Right lung (tissue), 5 donors: ENCODE measurements around the gene NDST1. TPM values are rescaled to one million over a fixed set of nuclear protein-coding genes. Genes with fewer than 3 reads are reported as not detected.

Source experiments
- DNase-seq, 2 donors: peaks; one replicate each; pipeline ENCODE4 v3.0.0-alpha.2; 2013
- polyA plus RNA-seq, 5 donors: library from polyadenylated mRNA; unstranded; fragments of 120-200 nt; gene quantifications; one replicate each; pipeline versions ENCODE4 v1.2.1 to v1.2.3, GENCODE V29; 2013; ENCODE audit warnings: inconsistent platforms in 1 of 5, low replicate concordance in 1 of 5; ENCODE audit not compliant: insufficient read length in 5 of 5, insufficient read depth in 1 of 5

The NDST1 gene
- polyA plus RNA-seq, 5 donors, result 45.0 to 71.2 (median 65.9) TPM

DNA sequence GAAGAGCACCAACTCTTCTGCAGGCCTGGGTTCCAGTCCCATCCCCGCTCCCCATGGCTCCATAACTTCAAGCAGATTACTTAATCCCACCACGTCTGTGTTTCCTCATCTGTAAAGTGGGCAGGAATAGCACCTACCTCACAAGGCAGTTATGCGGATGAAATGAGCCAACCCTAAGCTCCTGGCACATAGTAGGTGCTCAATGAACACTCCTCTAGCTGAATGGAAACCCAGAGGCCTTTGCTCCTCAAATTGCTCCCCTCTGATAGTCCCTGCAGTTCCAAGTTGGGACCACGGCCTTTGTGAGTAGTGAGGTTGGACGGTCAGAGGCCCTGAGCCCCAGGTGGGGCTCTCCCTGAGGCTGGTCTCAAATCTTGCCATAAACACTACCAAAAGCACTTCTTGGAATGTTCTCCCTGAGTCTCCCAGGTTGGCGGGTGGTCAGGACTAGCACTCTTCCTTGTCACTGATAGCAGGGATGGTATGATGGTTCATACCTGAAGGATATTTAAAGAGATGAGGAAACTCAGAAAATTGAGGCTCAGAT is 97.0 kb downstream of the NDST1 start:
- no peak for DNase-seq

DNA sequence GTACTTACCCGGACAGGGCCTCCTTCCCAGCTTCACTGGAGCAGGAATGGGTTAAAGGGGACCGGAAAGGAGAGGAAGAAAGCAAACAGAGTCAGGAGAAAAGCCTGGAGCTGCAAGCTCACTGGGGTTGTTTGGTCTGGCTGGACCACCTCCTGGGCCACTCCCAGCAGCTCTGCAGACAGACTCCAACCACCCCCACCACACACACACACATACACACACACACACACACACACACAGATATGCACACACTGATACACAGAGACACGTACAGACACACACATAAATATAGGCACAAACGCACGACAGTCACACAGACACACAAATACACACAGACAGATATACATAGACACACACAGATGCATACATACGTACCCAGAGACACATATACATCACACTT is 97.6 kb downstream of the NDST1 start:
- no peak for DNase-seq

DNA sequence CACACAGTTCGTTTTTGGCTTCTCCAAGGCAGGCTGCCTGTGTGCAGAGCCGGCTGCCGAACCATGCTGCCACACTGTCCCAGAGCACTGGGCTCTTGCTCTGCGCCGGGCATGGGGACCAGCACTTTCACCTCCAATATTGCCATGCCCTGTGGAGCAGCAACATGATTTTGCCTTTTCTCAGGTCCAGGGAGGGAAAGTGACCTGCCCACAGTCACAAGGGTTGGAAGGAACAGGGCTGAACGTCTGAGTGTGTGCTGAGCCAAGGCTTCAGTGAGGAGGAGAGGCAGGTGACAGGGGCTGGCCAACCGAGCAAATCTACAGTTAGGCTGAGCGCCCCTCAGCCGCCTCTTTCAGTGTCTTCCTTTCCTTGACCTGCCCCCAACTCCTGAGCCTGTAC is 98.5 kb downstream of the NDST1 start:
- DNase-seq, result no peak

DNA sequence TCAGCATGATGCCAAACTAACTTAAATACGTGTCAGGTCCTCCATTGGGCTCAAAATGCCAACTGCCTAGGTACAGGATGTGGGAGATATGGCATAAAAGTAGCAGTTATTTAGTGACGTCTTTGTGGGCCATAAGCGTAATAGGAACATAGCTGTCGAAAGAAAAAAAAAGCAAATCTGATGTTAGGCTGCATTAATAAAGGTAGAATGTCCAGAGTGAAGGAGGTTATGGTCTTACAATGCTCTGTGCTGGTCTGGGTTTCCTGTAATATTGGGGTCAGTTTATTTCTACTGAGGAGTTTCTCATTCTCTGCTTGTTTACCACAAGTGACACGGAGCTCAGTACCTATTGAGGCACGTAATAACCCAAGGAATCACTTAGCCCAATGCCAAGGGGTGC is 99.2 kb downstream of the NDST1 start:
- DNase-seq, result no peak

Other genes with a start within 250 kb of the NDST1 start
- gene CAMK2A, start 218.4 kb upstream of the NDST1 start, polyA plus RNA-seq, result 1 to 10 TPM; 3.2 to 8.3 (median 5.8) TPM
- 10 to 100 TPM; 18.2 to 31.9 (median 23.4) TPM for gene ARSI, start 205.2 kb upstream of the NDST1 start, polyA plus RNA-seq
- gene TCOF1, start 150.4 kb upstream of the NDST1 start, polyA plus RNA-seq, result 10 to 100 TPM; 20.4 to 35.0 (median 28.0) TPM
- 100 to 1,000 TPM; 121 to 212 (median 176) TPM for gene CD74, start 95.2 kb upstream of the NDST1 start, polyA plus RNA-seq
- 1,000 to 10,000 TPM; 2,380 to 2,884 (median 2,485) TPM for gene RPS14, start 58.4 kb upstream of the NDST1 start, polyA plus RNA-seq
- 10 to 100 TPM; 18.1 to 33.9 (median 21.7) TPM for gene SYNPO, start 132.5 kb downstream of the NDST1 start, polyA plus RNA-seq
- gene MYOZ3, start 153.1 kb downstream of the NDST1 start, polyA plus RNA-seq, result 10 to 100 TPM in 3 of 5 donors, 1 to 10 TPM in 2; 9.7 to 13.3 (median 11.2) TPM
- gene RBM22, start 192.9 kb downstream of the NDST1 start, polyA plus RNA-seq, result 10 to 100 TPM; 68.0 to 84.3 (median 75.9) TPM